Anterior cingulate cortex (tissue), 58 donors: ENCODE data around the gene NUF2.
"Not testable (repeated sequence)": the region's sequence is repeated elsewhere in the genome, so short reads cannot be mapped to it uniquely, and the experiment has no call there.

Experiments used
- DNase-seq, 58 donors: peaks; one replicate each; lab custom pipeline; 2025; lab: John Stamatoyannopoulos, UW

Gene NUF2

GRCh38 chr1:163321311-163322305 is at the start of gene NUF2:
Gene NUF2, plus strand, starts transcription at chr1:163321954. Its CDS starts 4,098 bp downstream, at chr1:163326052.
- peak; percentile 82 to 99 (median 96) for DNase-seq

DNA sequence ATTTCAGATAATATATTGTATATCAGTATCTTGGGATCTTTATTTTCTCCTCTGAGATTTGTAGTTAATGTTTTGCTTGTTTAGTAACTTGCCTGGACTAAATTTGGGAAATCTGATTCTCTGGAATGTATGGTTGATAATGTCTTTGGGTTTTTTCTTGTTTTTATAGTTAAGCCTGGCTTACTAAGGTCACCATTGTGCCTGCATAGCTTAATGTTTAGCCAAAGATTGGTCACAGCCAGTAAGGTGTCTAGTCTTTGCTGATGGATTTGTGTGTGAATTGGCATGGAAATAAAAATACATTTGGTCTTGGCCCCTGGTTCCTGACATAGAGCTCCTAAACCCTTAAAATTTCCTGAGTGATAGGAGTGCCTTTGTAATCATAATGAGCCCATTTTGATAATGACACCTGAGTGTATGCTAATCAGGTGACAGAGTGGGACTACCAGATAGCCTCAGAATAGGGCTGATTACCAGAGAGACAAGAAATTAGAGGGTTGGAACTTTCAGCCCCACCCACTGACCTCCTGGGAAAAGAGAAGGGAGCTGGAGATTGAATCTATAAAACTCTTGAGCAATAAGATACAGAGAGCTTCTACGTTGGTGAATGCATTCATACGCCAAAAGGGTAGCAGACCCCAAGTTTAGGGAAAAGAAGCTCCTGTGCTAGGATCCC is 47.9 kb upstream of the NUF2 start:
- no peak for DNase-seq

GRCh38 chr1:163275222-163275621 is 46.5 kb upstream of the NUF2 start:
- DNase-seq = no peak

DNA sequence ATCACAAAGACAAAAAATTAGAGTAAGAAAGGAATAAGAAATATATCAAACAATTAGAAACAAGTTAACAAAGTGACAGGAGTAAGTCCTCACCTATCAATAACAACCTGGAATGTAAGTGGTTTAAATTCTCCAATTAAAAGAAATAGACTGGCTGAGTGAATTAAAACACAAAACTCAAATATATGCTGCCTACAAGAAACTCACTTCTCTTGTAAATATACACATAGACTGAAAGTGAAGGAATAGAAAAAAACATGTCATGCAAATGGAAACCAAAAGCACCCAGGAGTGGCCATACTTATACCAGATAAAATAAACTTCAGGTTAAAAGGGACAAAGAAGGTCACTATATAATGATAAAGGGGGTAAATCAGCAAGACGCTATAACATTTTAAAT is 43.2 kb upstream of the NUF2 start:
- DNase-seq = no peak

DNA sequence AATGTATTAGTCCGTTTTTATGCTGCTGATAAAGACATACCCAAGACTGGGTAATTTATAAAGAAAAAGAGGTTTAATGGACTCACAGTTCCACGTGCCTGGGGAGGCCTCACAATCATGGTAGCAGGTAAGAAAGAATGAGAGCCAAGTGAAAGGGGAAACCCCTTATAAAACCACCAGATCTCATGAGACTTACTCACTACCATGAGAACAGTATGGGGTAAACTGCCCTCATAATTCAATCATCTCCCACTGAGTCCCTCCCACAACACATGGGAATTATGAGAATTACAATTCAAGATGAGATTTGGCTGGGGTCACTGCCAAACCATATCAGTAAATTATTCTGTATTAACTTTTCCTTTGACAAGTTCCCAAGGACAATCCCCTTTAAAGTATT is 36.9 kb upstream of the NUF2 start:
- DNase-seq = not testable (repeated sequence)

- DNase-seq = no peak
Observed at GRCh38 chr1:163290025-163290640, 31.6 kb upstream of the NUF2 start.

GRCh38 chr1:163291461-163291860 is 30.3 kb upstream of the NUF2 start:
- no peak for DNase-seq

GRCh38 chr1:163292153-163292552 is 29.6 kb upstream of the NUF2 start:
- not testable (repeated sequence) for DNase-seq

GRCh38 chr1:163293497-163293896 is 28.3 kb upstream of the NUF2 start:
- not testable (repeated sequence) for DNase-seq

DNA sequence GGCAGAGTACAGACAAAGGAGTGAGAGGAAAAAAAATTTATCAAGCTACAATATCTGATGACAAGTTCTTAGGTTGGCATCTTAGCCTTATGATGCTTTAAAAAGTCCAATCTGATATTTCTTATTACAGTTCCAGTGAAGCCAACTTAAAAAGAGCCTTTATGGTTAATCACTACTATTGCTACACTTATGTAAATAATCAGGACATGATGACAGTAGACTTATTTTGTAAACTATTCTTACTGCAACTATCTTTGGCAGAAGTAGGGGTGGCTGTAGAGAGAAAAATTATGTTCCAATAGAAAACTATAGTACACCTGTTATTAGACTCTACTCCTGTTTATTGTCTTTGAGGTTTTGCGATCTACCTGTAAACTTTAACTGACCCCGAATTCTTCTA is 25.8 kb upstream of the NUF2 start:
- no peak for DNase-seq

- no peak for DNase-seq
Observed at GRCh38 chr1:163296504-163297263, 25.1 kb upstream of the NUF2 start.

GRCh38 chr1:163298365-163298764 is 23.4 kb upstream of the NUF2 start:
- DNase-seq = no peak

- no peak for DNase-seq
Observed at GRCh38 chr1:163300568-163300967, 21.2 kb upstream of the NUF2 start.

GRCh38 chr1:163303561-163303960 is 18.2 kb upstream of the NUF2 start:
- DNase-seq = no peak

DNA sequence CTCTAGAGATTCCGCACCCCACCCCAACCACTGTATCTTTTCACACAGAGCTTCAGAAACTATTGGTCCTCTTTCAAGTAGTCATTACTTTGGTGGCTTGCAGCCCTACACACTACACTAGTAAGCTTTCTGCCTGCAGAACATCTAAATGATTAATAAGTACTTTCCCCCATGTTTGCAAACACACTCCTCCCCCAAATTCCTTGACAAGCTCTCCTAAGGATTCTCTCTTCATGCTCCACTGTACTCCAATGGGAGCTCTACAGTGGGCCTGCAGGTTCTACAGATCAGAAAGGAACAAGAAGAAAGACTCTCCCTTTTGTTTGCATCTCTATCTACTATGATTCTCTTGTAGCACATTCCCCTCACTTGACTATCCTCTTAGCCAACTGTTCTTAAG is 16.3 kb upstream of the NUF2 start:
- no peak for DNase-seq

DNA sequence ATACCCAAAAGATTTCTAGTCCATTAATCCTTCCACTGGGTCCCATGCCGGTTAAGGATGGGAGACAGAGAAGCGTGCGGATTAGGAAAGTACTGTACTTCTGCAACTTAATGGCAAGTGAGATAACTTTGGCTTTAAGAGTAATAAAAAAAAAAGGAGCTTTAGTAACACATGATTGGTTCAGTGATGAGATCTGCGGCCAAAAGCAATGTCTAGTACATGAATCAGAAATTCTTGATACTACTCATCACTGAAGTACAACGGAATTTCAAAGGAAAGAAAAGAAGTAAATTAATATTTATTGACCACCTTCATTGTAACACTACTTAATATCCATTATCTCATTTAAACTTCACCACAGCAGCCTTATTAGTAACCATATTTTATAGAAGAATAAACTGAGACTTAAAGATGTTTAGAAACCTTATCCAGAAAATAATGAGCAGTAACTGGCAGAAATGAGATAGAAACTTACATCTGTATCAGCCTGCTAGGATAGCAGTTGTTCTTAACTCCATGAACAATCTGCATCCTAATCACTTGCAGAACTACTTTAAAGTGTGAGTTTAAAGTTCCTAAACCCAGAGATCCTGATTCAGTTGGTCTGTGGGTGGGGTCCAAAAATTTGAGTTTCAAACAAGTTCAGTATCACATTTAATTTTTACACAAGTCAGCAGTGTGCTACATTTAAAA is 14.1 kb upstream of the NUF2 start:
- no peak for DNase-seq

- DNase-seq = no peak
Observed at GRCh38 chr1:163308811-163309210, 12.9 kb upstream of the NUF2 start.

DNA sequence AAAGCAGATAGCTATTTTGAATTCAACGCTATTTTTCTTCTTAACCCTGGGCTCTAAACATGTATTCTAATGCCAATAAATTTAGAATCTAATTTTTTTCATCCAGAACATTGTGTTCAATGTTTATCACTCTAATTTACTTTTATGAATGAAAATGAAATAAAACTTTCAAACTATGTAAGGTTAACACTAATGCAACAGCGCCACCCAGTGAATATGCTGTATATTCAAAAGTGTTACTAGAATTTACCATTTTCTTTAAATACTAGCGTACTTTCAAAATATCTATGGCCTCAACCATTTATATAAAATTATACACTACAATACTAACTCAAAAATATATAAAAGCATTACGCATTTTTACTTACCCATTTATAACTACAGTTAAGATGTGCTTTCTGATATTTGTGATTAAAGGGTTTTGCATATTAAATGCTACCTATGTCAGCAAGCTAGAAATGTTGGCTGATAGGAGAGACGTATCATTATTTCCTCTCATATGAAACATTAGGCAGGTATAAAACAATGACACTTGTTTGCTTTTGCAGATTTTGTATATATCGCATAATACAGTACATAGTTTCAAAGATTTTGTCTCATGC is 5.9 kb upstream of the NUF2 start:
- peak in 8 of 58 donors; percentile 2 to 29 (median 3) for DNase-seq

- no peak for DNase-seq
Observed at GRCh38 chr1:163320891-163321290, 863 bp upstream of the NUF2 start.
